GM12865 (cell line): ENCODE results near the gene MXRA7.
"Not testable (repeated sequence)": the region's sequence is repeated elsewhere in the genome, so short reads cannot be mapped to it uniquely, and the experiment has no call there.

Source experiments
- DNase-seq: peaks from one replicate; pipeline ENCODE4 v3.0.0; 2010; ENCODE audit warnings: low read depth
- H3K4me3 ChIP-seq: 2 replicates; pipeline ENCODE4 v1.5.1; 2011; ENCODE audit warnings: mild to moderate bottlenecking, low read depth, low read length, control low read depth
- TF ChIP-seq, protein P1 (sequence below): IDR thresholded peaks from 2 replicates; pipeline ENCODE4 v1.5.1; 2011; ENCODE audit warnings: low read length, control low read depth, low read depth, inconsistent platforms; ENCODE audit not compliant: insufficient read depth; ENCODE audit errors: missing control alignments

Gene MXRA7

DNA sequence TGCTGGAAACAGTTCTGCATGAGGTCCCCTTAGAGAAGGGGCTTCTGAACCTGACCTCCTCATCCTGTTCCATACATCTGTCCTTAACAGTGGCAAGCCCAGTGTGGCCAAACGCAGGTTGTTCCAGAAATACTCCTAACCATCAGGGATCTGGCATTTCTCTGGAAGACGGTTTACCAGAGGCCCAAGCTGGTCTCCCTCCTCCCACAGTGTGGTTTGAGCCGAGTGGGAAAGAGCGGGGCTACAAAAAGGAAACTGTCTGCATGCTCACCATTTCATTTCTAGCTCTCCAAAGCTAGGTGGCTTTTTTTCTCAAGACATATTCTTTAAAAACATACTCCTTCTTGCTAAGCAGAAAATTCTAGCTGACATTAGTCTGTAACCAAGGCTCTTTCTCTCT, 6.0 kb downstream of the MXRA7 start:
- no peak overlapping the region for H3K4me3 ChIP-seq
- TF ChIP-seq, protein P1, sequence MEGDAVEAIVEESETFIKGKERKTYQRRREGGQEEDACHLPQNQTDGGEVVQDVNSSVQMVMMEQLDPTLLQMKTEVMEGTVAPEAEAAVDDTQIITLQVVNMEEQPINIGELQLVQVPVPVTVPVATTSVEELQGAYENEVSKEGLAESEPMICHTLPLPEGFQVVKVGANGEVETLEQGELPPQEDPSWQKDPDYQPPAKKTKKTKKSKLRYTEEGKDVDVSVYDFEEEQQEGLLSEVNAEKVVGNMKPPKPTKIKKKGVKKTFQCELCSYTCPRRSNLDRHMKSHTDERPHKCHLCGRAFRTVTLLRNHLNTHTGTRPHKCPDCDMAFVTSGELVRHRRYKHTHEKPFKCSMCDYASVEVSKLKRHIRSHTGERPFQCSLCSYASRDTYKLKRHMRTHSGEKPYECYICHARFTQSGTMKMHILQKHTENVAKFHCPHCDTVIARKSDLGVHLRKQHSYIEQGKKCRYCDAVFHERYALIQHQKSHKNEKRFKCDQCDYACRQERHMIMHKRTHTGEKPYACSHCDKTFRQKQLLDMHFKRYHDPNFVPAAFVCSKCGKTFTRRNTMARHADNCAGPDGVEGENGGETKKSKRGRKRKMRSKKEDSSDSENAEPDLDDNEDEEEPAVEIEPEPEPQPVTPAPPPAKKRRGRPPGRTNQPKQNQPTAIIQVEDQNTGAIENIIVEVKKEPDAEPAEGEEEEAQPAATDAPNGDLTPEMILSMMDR, result no peak
- no peak for DNase-seq

DNA sequence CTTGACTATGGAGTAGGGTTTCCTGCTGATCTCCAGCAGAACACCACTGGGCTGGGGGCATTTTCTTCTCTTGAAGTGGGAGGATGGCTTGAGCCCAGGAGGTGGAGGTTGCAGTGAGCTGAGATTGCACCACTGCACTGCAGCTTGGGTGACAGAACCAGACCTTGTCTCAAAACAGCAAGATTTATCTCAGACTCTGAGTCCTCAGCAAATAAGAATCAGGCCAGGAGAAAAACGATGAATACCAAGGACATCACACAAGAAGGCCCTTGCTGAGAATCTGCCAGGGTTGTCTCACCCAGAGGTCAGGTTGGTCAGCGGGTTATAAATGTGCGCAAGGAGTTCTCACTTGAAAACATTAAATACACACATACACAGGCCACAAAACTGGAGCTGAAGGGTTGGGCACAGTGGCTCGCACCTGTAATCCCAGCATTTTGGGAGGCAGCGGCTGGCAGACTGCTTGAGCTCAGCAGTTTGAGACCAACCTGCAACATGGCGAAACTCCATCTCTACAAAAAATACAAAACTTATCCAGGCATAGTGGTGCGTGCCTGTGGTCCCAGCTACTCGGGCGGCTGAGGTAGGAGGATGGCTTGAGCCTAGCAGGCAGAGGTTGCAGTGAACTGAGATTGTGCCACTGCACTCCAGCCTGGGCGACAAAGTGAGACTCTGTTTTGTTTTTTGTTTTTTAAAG, 7.7 kb downstream of the MXRA7 start:
- DNase-seq, result no peak
- TF ChIP-seq, protein P1, result no peak
- no peak overlapping the region for H3K4me3 ChIP-seq

DNA sequence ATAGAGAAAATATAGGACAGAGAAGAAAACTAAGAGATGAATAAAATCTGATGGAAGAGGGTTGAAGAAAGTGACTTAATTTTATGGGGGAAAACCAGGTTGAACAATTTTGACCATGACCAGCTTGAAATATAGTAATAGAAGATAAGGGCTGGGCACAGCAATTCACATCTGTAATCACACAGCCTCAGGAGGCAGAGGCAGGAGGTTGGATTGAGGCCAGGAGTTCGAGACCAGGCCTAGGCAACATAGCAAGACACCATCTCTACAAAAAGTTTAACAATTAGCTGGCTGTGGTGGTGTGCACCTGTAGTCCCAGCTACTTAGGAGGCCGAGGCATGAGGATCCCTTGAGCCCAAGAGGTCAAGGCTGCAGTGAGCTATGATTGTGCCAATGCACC, 8.7 kb downstream of the MXRA7 start:
- H3K4me3 ChIP-seq, result no peak overlapping the region
- DNase-seq, result no peak
- TF ChIP-seq, protein P1, result no peak

DNA sequence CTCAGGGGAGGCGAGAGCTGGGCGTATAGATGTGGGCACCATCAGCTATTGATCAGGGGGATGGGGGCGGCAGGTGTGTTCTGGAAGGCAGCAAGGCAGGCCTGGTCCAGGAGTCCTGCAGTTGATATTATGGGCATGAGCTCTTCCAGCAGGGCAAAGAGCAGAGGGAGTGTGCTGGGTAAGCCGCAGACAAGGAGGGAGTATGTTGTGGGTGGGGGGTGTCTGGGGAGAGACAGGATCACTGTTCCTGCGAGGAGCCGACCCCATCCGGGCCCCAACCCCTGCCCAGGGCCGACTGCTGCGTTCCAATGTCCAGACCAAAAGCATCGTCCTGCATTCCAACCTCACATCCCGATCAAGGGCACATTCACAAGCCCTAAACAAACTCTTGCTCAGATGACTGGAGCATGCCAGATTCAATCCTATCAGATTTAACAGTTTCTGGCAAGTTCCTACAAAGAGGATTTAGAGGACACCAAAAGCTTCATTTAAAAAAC, 9.2 kb downstream of the MXRA7 start:
- DNase-seq, result no peak
- TF ChIP-seq, protein P1, result no peak
- no peak overlapping the region for H3K4me3 ChIP-seq

DNA sequence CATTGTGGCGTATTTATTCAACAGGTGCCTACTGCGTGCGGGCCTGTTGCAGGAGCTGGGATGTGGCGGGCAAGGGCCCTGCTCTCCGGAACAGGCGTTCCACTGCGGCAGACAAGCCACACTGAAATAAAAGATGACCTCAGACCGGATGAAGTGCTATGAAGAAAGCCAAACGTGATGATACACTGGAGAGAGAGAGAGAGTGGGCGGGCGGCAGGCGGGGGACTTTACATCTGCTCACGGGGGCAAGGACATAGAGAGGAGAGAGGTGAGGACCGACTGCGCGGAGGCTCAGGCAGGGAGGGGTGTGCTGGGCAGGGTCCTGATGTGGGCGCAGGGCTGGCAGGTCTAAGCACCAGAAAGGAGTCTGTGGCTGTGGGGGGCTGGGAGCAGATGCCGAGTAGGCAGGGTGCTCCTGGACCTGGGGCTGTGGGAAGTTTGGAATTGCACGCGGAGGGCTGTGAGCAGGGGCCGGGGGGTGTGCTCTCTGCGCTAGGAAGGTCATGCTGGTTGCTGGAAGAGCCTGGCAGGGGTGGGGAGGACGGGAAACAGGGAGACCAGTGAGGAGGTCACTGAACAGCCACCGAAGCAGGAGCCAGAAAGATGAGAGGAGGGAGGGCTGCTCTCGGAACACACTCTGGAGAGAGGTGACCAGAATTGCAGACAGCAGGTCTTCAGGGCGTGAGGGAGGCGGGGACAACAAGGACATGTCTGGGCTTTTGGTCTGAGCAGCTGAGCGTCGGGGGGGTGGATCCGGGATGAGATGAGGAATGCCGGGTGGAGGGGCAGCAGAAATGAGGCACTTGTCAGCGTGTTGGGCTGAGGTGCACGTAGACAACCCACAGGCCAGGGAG, 9.9 kb downstream of the MXRA7 start:
- H3K4me3 ChIP-seq, result no peak overlapping the region
- TF ChIP-seq, protein P1, result no peak
- no peak for DNase-seq

DNA sequence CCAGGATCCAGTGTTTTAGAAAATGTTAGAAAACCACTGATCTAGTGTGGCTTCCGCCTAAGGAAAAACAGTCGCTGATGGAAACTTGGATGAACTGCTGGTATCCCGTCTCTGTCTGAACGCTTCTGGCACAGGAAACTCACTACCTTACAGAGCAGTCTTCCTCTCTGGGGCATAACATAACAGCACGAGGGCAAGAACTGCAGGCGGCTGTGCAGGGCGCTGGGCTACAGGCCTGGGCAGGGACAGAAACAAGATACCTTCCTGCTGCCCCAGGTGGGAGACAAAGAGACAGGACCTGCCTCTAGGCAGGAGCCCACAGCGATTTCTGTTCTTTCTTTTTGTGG, 10.5 kb downstream of the MXRA7 start:
- no peak for DNase-seq
- H3K4me3 ChIP-seq, result no peak overlapping the region
- TF ChIP-seq, protein P1, result no peak

DNA sequence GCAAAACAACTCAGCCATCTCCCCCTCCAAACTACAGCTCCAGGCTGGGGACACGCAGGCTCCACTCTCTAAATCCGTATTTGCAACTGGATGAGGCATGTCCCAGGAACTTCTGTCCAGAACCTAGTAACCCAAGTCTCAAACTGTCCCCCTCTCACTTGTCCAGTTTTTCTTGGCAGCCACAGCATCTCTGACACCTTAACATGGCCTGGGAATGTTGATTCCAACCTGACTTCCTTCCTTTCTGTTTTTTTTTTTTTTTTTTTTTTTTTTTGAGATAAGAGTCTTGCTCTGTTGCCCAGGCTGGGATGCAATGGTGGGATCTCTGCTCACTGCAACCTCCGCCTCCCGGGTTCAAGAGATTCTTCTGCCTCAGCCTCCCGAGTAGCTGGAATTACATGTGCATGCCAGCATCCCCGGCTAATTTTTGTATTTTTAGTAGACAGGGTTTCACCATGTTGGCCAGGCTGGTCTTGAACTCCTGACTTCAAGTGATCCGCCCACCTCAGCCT, 12.2 kb downstream of the MXRA7 start:
- H3K4me3 ChIP-seq, DNase-seq: not testable (repeated sequence)
